Choroid plexus epithelial cell (primary cell): ENCODE measurements around the gene OPTN.

Experiments
- DNase-seq: peaks from one replicate; pipeline ENCODE4 v3.0.0-alpha.2; 2010; ENCODE audit warnings: low read depth
- H3K4me3 ChIP-seq: 2 replicates; pipeline ENCODE4 v1.5.1; 2011; ENCODE audit warnings: low read depth, mild to moderate bottlenecking, control low read depth, low read length, moderate library complexity
- CTCF ChIP-seq: conservative IDR thresholded peaks from 2 replicates; pipeline ENCODE4 v1.5.1; 2011; ENCODE audit warnings: low read depth, mild to moderate bottlenecking, control low read depth, inconsistent platforms, low read length, moderate library complexity

The OPTN gene

GRCh38 chr10:13182424-13182823 lies 82.5 kb downstream of the OPTN start:
- no peak for TF ChIP-seq CTCF
- no peak for DNase-seq
- no peak overlapping the region for H3K4me3 ChIP-seq

- H3K4me3 ChIP-seq, result no peak overlapping the region
- no peak for DNase-seq
- TF ChIP-seq CTCF, result no peak
Measured at GRCh38 chr10:13183625-13184024, 83.7 kb downstream of the OPTN start.

- no peak overlapping the region for H3K4me3 ChIP-seq
- no peak for TF ChIP-seq CTCF
- DNase-seq, result no peak
Measured at GRCh38 chr10:13184276-13184675, 84.3 kb downstream of the OPTN start.

GRCh38 chr10:13184730-13185514 lies 85.0 kb downstream of the OPTN start:
- no peak overlapping the region for H3K4me3 ChIP-seq
- DNase-seq, result no peak
- no peak for TF ChIP-seq CTCF

GRCh38 chr10:13187135-13187534 lies 87.2 kb downstream of the OPTN start:
- H3K4me3 ChIP-seq, result no peak overlapping the region
- TF ChIP-seq CTCF, result no peak
- no peak for DNase-seq
